Measurements from ENCODE around the gene USP47.

The USP47 gene

DNA sequence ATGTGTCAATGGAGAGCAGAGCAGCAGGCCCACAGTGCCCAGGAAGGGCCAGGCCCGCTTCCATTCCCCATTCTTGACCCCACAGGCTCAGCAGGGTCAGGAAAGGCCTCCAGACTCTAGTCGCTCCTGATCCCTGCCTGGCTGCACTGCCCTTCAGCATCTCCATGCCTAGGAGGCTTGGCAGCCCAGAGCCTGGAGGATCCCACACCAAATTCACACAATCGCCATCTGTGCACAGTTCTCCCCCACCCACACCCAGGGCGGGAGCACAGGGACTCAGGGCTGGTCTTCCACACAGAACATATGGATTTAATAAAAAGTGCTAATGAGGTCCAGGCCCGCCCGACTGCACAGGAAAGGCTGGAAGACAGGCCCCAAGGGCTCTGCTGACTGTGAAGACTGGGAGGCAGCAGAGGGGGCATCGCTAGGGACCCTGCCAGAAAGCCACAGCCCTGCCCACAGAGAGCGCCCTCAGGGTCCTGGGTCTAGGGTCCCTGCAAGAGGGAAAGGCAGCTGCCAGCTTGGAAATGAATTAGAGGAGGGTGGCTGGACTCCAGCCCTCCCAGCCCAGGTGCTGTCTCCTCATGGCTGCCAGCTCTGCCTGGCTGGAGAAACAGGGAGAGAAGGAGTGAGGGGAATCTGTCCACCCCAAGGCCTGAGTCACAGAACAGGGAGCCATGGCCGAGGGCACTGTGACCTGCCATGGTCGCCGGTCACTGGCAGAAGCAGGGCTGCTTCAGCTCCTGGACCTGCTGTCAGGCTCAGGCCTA lies 126.9 kb downstream of the USP47 start:
- no peak for DNase-seq (ENCODE audit: insufficient read length, low spot score)
- TF ChIP-seq, protein P1, sequence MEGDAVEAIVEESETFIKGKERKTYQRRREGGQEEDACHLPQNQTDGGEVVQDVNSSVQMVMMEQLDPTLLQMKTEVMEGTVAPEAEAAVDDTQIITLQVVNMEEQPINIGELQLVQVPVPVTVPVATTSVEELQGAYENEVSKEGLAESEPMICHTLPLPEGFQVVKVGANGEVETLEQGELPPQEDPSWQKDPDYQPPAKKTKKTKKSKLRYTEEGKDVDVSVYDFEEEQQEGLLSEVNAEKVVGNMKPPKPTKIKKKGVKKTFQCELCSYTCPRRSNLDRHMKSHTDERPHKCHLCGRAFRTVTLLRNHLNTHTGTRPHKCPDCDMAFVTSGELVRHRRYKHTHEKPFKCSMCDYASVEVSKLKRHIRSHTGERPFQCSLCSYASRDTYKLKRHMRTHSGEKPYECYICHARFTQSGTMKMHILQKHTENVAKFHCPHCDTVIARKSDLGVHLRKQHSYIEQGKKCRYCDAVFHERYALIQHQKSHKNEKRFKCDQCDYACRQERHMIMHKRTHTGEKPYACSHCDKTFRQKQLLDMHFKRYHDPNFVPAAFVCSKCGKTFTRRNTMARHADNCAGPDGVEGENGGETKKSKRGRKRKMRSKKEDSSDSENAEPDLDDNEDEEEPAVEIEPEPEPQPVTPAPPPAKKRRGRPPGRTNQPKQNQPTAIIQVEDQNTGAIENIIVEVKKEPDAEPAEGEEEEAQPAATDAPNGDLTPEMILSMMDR (IDR thresholded peaks at IDR 0.05; ENCODE audit: insufficient read depth, missing control alignments) = no peak
- no peak for FAIRE-seq

DNA sequence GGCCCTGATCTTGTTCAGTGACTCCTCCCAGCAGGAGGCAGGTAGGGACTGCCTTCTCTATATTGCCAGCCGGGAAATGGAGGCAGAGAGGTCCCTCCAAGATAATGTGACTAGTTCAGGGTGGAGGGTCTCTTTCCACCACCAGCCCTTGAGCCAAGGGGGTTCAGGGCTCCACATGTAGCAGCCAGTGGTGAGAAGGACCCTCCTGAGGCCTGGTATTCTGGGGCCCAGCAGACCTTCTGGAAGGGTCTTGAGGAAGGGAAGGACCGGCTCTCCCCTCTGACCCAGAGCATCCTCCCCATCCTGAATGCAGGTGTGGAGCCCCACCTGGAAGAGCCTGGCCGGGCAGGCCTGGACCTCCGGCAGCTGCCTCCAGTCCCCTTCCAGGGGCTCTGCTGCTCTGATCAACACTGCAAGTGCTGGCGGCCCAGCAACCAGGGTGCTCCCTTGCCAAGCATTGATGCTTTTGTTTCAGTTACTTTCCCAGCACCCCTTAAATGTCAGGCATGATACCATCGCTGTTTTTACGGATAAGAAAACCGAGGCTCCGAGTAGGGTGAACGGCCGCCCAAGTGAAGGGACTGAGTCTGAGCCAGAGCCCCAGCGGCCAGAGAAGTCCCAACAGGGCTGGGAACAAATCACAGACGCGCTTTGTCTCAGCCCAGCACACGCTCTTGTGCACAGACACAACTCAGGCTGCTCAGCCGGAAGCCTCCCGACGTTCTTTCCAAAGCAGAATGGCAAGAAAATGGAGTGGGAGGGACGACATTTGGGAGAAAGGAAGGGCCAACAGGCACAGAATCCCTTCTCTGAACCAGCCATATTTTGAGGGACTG lies 127.8 kb downstream of the USP47 start:
- DNase-seq (ENCODE audit: insufficient read length, low spot score) (no peak), FAIRE-seq (no peak)
- TF ChIP-seq, protein P1 (IDR thresholded peaks at IDR 0.05; ENCODE audit: insufficient read depth, missing control alignments) = no peak

DNA sequence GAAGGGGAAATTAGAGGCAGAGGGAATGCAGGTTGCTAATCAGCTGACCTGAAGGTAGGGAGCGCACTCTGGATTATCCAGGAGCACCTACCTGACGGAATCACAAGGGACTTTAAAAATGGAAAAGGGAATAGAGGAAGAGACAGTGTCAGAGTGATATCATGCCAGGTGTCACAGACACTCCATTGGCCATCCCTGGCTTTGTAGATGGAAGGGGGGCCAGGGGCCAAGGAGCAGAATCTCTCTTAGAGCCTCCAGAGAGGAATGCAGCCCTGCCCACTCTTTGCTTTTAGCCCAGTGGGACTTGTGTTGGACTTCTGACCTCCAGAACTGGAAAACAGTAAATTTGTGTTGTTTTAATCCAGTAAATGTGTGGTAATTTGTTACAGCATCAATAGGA lies 128.8 kb downstream of the USP47 start:
- DNase-seq (ENCODE audit: insufficient read length, low spot score) (no peak), FAIRE-seq (no peak)
- TF ChIP-seq, protein P1 (IDR thresholded peaks at IDR 0.05; ENCODE audit: insufficient read depth, missing control alignments) = no peak

GRCh38 chr11:11971906-11972547 lies 130.3 kb downstream of the USP47 start:
- FAIRE-seq = no peak

GRCh38 chr11:11972730-11973341 lies 131.1 kb downstream of the USP47 start:
- no peak for FAIRE-seq
- DNase-seq (ENCODE audit: insufficient read length, low spot score) = no peak
- TF ChIP-seq, protein P1 (IDR thresholded peaks at IDR 0.05; ENCODE audit: insufficient read depth, missing control alignments) = no peak

More at GRCh38 chr11:11971906-11972547, 130.3 kb downstream of the USP47 start:
- DNase-seq (ENCODE audit: insufficient read length, low spot score) = no peak
- TF ChIP-seq, protein P1 (IDR thresholded peaks at IDR 0.05; ENCODE audit: insufficient read depth, missing control alignments) = no peak

DNA sequence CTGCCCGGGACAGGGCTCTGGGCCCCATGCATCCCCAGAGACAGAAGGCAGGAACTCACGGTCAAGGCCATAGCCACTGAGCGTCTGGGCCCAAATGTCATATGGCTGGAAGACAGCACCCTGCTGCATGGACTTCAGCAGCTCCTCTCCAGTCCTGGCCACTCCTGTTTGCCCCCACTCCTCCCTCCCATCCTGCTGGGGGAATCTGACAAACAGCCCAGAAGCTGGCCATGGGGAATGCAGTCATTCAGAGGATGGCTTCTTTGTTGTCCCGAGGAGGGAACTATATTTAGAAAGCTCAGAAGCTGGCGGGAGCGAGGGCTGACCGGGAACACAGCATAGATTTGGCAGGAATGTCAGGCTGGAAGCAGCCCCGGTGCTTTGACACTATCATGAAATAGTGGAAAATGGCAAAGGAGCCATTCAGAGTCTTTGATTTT lies 131.6 kb downstream of the USP47 start:
- FAIRE-seq = no peak
- TF ChIP-seq, protein P1 (IDR thresholded peaks at IDR 0.05; ENCODE audit: insufficient read depth, missing control alignments) = no peak
- no peak for DNase-seq (ENCODE audit: insufficient read length, low spot score)

Measured in D721Med (cell line).